IMR-90 (cell line): Measurements from ENCODE around the gene CHST6. TPM values are rescaled to one million over a fixed set of nuclear protein-coding genes. Genes with fewer than 3 reads are reported as not detected.

Experiments
- ATAC-seq: fragments of 200-7000 bp; cut with Tn5 transposase; 2 replicates; pipeline ENCODE4 v1.9.1; 2020; ENCODE audit warnings: low read depth, mild to moderate bottlenecking, moderate library complexity
- BruUV-seq: library from RNA; stranded (reverse); fragments of 400-500 nt; replicated peaks from 2 replicates; lab custom pipeline; 2021; lab: Mats Ljungman, UMichigan
- CTCF ChIA-PET: fragments of 300-600 bp; formaldehyde crosslinking; extraction: SDS; loops from one replicate; lab custom pipeline; 2021; ENCODE audit warnings: antibody characterized with exemption; lab: Yijun Ruan, JAX
- POLR2A ChIA-PET: fragments of 300-600 bp; sonication (Branson Sonifier 250); formaldehyde crosslinking; loops from one replicate; lab custom pipeline; 2022; ENCODE audit warnings: antibody characterized with exemption; ENCODE audit not compliant: unreplicated experiment; lab: Charles Lee
- DNase-seq: peaks from one replicate; pipeline ENCODE4 v3.0.0; 2013
- H2AFZ ChIP-seq: replicated peaks from 2 replicates; pipeline ENCODE3; 2013; ENCODE audit warnings: low read length, mild to moderate bottlenecking; ENCODE audit not compliant: poor library complexity
- H2AK5ac ChIP-seq: 2 replicates; pipeline ENCODE4 v1.6.1; 2013; ENCODE audit warnings: low read depth, low read length, inconsistent platforms
- H2AK9ac ChIP-seq: replicated peaks from 2 replicates; pipeline ENCODE3; 2013; ENCODE audit warnings: mild to moderate bottlenecking, low read depth, low read length, moderate library complexity; ENCODE audit not compliant: poor library complexity
- H2BK120ac ChIP-seq: 2 replicates; pipeline ENCODE4 v1.6.1; 2013; ENCODE audit warnings: low read depth, low read length, inconsistent platforms
- H2BK15ac ChIP-seq: 3 replicates; pipeline ENCODE4 v1.6.1; 2013; ENCODE audit warnings: low read depth, low read length, inconsistent platforms
- H2BK20ac ChIP-seq: 2 replicates; pipeline ENCODE4 v1.6.1; 2013; ENCODE audit warnings: low read depth, mild to moderate bottlenecking, inconsistent platforms, low read length, moderate library complexity
- H2BK5ac ChIP-seq: 2 replicates; pipeline ENCODE4 v1.6.1; 2013; ENCODE audit warnings: mild to moderate bottlenecking, low read depth, low read length, inconsistent platforms; ENCODE audit not compliant: poor library complexity, severe bottlenecking
- H3K14ac ChIP-seq: replicated peaks from 2 replicates; pipeline ENCODE4 v1.6.1; 2013; ENCODE audit warnings: low read depth, low read length, inconsistent platforms
- H3K18ac ChIP-seq: 2 replicates; pipeline ENCODE4 v1.6.1; 2013; ENCODE audit warnings: low read depth, low read length, control low read depth
- H3K23ac ChIP-seq: 2 replicates; pipeline ENCODE4 v1.6.1; 2013; ENCODE audit warnings: low read depth, low read length, inconsistent platforms
- H3K27ac ChIP-seq: 2 replicates; pipeline ENCODE4 v1.5.1; 2013; ENCODE audit warnings: mild to moderate bottlenecking, control low read depth, low read length; ENCODE audit not compliant: insufficient read depth
- H3K27me3 ChIP-seq: 2 replicates; pipeline ENCODE4 v1.6.1; 2013; ENCODE audit warnings: low read length; ENCODE audit not compliant: control insufficient read depth, insufficient read depth
- H3K36me3 ChIP-seq: 2 replicates; pipeline ENCODE4 v1.6.1; 2013; ENCODE audit warnings: low read length, mixed read lengths; ENCODE audit not compliant: control insufficient read depth, insufficient read depth
- H3K4ac ChIP-seq: 2 replicates; pipeline ENCODE4 v1.6.1; 2013; ENCODE audit warnings: low read depth, low read length, inconsistent platforms
- H3K4me1 ChIP-seq: 2 replicates; pipeline ENCODE4 v1.6.1; 2013; ENCODE audit warnings: low read length, mixed read lengths; ENCODE audit not compliant: control insufficient read depth, insufficient read depth
- H3K4me2 ChIP-seq: 2 replicates; pipeline ENCODE4 v1.6.1; 2013; ENCODE audit warnings: low read depth, mild to moderate bottlenecking, control low read depth, low read length, moderate library complexity
- H3K4me3 ChIP-seq: 2 replicates; pipeline ENCODE4 v1.5.1; 2013; ENCODE audit warnings: low read depth, mild to moderate bottlenecking, control low read depth, low read length, moderate library complexity; ENCODE audit not compliant: insufficient read depth
- H3K56ac ChIP-seq: 2 replicates; pipeline ENCODE4 v1.6.1; 2013; ENCODE audit warnings: low read length, inconsistent platforms; ENCODE audit not compliant: insufficient read depth; ENCODE audit errors: extremely low read depth
- H3K79me1 ChIP-seq, 2 experiments: 2 replicates each; pipeline ENCODE4 v1.6.1; 2013; ENCODE audit warnings: low read length in 2 of 2, inconsistent platforms in 1 of 2, low read depth in 1 of 2
- H3K9ac ChIP-seq: 2 replicates; pipeline ENCODE4 v1.6.1; 2013; ENCODE audit warnings: low read depth, low read length, control low read depth
- H3K9me1 ChIP-seq: 2 replicates; pipeline ENCODE4 v1.6.1; 2013; ENCODE audit warnings: low read length, inconsistent platforms; ENCODE audit not compliant: insufficient read depth
- H3K9me3 ChIP-seq: 2 replicates; pipeline ENCODE4 v1.6.1; 2013; ENCODE audit warnings: low read length; ENCODE audit not compliant: control insufficient read depth, insufficient read depth
- H4K20me1 ChIP-seq: 2 replicates; pipeline ENCODE4 v1.6.1; 2013; ENCODE audit warnings: low read length, inconsistent platforms; ENCODE audit not compliant: insufficient read depth
- H4K5ac ChIP-seq: 2 replicates; pipeline ENCODE4 v1.6.1; 2013; ENCODE audit warnings: mild to moderate bottlenecking, low read depth, low read length, control low read depth
- H4K8ac ChIP-seq, 2 experiments: 2 replicates each; pipeline ENCODE4 v1.6.1; 2013; ENCODE audit warnings: low read depth in 2 of 2, low read length in 2 of 2, control low read depth in 1 of 2, inconsistent platforms in 1 of 2
- H4K91ac ChIP-seq: 2 replicates; pipeline ENCODE4 v1.6.1; 2013; ENCODE audit warnings: low read depth, low read length, inconsistent platforms; ENCODE audit not compliant: insufficient read depth
- BHLHE40 ChIP-seq: fragments of 150-350 bp; IDR thresholded peaks from 2 replicates; pipeline ENCODE4 v1.6.1; 2016; ENCODE audit warnings: mild to moderate bottlenecking, low read depth, low read length
- CEBPB ChIP-seq: IDR thresholded peaks from 2 replicates; pipeline ENCODE4 v1.6.1; 2012; ENCODE audit warnings: low read depth, low read length, improper control_type of control experiment
- CHD1 ChIP-seq: IDR thresholded peaks from 2 replicates; pipeline ENCODE4 v1.6.1; 2012; ENCODE audit warnings: low read depth, low read length, improper control_type of control experiment
- FOS ChIP-seq: fragments of 150-350 bp; IDR thresholded peaks from 2 replicates; pipeline ENCODE4 v1.6.1; 2016; ENCODE audit warnings: low read depth, low read length
- MAFK ChIP-seq: IDR thresholded peaks from 2 replicates; pipeline ENCODE4 v1.6.1; 2012; ENCODE audit warnings: low read depth, low read length, improper control_type of control experiment
- MAZ ChIP-seq: IDR thresholded peaks from 2 replicates; pipeline ENCODE4 v1.6.1; 2012; ENCODE audit warnings: low read depth, mild to moderate bottlenecking, low read length, improper control_type of control experiment, moderate library complexity, borderline replicate concordance
- MXI1 ChIP-seq: IDR thresholded peaks from 2 replicates; pipeline ENCODE4 v1.6.1; 2012; ENCODE audit warnings: low read depth, mild to moderate bottlenecking, low read length, moderate library complexity, borderline replicate concordance
- NFE2L2 ChIP-seq: fragments of 150-350 bp; IDR thresholded peaks from 2 replicates; pipeline ENCODE4 v1.6.1; 2016; ENCODE audit warnings: low read depth, mild to moderate bottlenecking, low read length
- POLR2A ChIP-seq: IDR thresholded peaks from 2 replicates; pipeline ENCODE4 v1.6.1; 2012; ENCODE audit warnings: mild to moderate bottlenecking, low read depth, low read length
- RAD21 ChIP-seq: IDR thresholded peaks from 2 replicates; pipeline ENCODE4 v1.6.1; 2012; ENCODE audit warnings: low read length, improper control_type of control experiment
- RFX5 ChIP-seq: IDR thresholded peaks from 2 replicates; pipeline ENCODE4 v1.8.0; 2012; ENCODE audit warnings: low read depth, mild to moderate bottlenecking, low read length, moderate library complexity
- WGBS, 2 experiments: methylation state at CpG; one replicate each; pipeline versions ENCODE4 v1.1.5 to v1.1.7; 2013; ENCODE audit warnings: missing lambda C conversion rate in 2 of 2; ENCODE audit not compliant: insufficient read length in 1 of 2; ENCODE audit errors: extremely low coverage in 2 of 2; 5-methylcytosine and 5-hydroxymethylcytosine counted together
- dilution Hi-C: fragments of 300-500 bp; cut with HindIII; formaldehyde crosslinking; loops from one replicate; pipeline ENCODE4 v1.14.3; 2018; ENCODE audit warnings: low sequenced_read_pairs; ENCODE audit not compliant: unreplicated experiment
- in situ Hi-C: fragments of 300-500 bp; cut with MboI; formaldehyde crosslinking; loops from 3 replicates; pipeline ENCODE4 v1.14.3; 2019; ENCODE audit warnings: low sequenced_read_pairs, inconsistent platforms, mixed read lengths
- intact Hi-C: fragments of 100-400 bp; cut with micrococcal nuclease; formaldehyde crosslinking; loops from 2 replicates; pipeline ENCODE4 v1.10.0; 2022
- polyA plus RNA-seq, 3 experiments: library from polyadenylated mRNA; depleted of rRNA; stranded (reverse); fragments of >200 nt; gene quantifications; 2 replicates each; pipeline ENCODE4 v1.2.3, GENCODE V29; 2012; ENCODE audit warnings: low replicate concordance in 1 of 3
- total RNA-seq: library from RNA; depleted of rRNA; stranded (reverse); fragments of >200 nt; gene quantifications from 2 replicates; pipeline ENCODE4 v1.2.3, GENCODE V29; 2012
- TF ChIP-seq, protein P1 (sequence below): fragments of 150-350 bp; IDR thresholded peaks from 2 replicates; pipeline ENCODE4 v1.6.1; 2016; ENCODE audit warnings: low read depth, mild to moderate bottlenecking, low read length, moderate library complexity, borderline replicate concordance
- TF ChIP-seq, protein P2 (sequence below): conservative IDR thresholded peaks from 2 replicates; pipeline ENCODE4 v1.5.1; 2012; ENCODE audit warnings: mild to moderate bottlenecking, low read depth, low read length, improper control_type of control experiment
- TF ChIP-seq, protein P3 (sequence below): fragments of 150-350 bp; IDR thresholded peaks from 2 replicates; pipeline ENCODE4 v1.6.1; 2017; ENCODE audit warnings: mild to moderate bottlenecking, antibody characterized with exemption, low read length, low read depth

Gene CHST6
- total and polyA plus RNA-seq, 2 of the 4 experiments (the other 2 are of a cell fraction), result under 0.01 to 0.12 TPM

DNA sequence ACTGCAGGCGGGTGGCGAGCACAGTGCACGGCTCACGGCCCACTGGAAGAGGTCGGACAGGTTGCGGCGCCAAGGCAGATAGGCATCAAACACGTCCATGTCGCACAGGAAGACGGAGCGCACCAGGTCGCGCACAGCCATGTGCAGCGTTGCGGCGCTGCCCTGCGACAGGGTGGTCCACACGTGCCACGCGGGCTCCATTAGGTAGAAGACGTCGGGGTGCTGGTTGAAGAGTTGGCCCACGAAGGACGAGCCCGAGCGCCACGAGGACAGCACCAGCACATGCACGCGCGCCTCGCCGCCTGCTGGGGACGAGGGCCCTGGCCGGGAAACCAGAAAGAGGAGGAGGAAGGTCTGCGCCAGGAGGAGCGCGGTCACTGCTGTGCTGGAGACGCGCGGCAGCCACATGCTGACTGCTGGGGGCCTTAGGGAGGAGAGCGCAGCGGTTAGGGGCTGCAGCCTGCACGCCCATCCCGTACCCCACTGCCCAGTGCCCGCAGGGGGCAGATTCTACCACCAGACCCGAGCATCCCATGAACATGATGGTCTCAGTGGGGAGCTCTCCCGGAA lies 15.7 kb downstream of the CHST6 start:
- Histone ChIP-seq H3K27me3 (peaks cover 20% of the 10 kb centered on the region), H2BK5ac (no peak overlapping the region), H2AK5ac (no peak overlapping the region), H3K14ac (no peak overlapping the region), H3K56ac (no peak overlapping the region), H3K4me2 (no peak overlapping the region), H4K8ac (no peak overlapping the region), H2AFZ (no peak overlapping the region), H3K9me3 (no peaks in the 10 kb centered on the region), H4K5ac (no peak overlapping the region), H3K79me1 (no peaks in the 10 kb centered on the region), H4K91ac (no peak overlapping the region), H3K4me3 (no peak overlapping the region), H2AK9ac (no peak overlapping the region), H3K23ac (no peak overlapping the region), H2BK120ac (no peak overlapping the region), H2BK15ac (no peak overlapping the region), H3K4me1 (no peaks in the 10 kb centered on the region), H4K20me1 (no peaks in the 10 kb centered on the region), H3K36me3 (no peaks in the 10 kb centered on the region), H3K18ac (no peak overlapping the region), H3K9ac (no peak overlapping the region), H3K9me1 (no peaks in the 10 kb centered on the region), H3K27ac (no peak overlapping the region), H3K4ac (no peak overlapping the region), H2BK20ac (no peak overlapping the region)
- CTCF ChIA-PET, result no interaction called here
- POLR2A ChIA-PET, result no interaction called here
- dilution Hi-C loops, result no loop called here
- intact Hi-C loops, result no loop called here
- TF ChIP-seq, protein P1, sequence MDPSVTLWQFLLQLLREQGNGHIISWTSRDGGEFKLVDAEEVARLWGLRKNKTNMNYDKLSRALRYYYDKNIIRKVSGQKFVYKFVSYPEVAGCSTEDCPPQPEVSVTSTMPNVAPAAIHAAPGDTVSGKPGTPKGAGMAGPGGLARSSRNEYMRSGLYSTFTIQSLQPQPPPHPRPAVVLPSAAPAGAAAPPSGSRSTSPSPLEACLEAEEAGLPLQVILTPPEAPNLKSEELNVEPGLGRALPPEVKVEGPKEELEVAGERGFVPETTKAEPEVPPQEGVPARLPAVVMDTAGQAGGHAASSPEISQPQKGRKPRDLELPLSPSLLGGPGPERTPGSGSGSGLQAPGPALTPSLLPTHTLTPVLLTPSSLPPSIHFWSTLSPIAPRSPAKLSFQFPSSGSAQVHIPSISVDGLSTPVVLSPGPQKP, result no peak
- TF ChIP-seq RAD21, result no peak
- no peak for TF ChIP-seq MXI1
- no peak for TF ChIP-seq CHD1
- TF ChIP-seq FOS, result no peak
- TF ChIP-seq MAZ, result no peak
- TF ChIP-seq CEBPB, result no peak
- no peak for TF ChIP-seq BHLHE40
- TF ChIP-seq, protein P2, sequence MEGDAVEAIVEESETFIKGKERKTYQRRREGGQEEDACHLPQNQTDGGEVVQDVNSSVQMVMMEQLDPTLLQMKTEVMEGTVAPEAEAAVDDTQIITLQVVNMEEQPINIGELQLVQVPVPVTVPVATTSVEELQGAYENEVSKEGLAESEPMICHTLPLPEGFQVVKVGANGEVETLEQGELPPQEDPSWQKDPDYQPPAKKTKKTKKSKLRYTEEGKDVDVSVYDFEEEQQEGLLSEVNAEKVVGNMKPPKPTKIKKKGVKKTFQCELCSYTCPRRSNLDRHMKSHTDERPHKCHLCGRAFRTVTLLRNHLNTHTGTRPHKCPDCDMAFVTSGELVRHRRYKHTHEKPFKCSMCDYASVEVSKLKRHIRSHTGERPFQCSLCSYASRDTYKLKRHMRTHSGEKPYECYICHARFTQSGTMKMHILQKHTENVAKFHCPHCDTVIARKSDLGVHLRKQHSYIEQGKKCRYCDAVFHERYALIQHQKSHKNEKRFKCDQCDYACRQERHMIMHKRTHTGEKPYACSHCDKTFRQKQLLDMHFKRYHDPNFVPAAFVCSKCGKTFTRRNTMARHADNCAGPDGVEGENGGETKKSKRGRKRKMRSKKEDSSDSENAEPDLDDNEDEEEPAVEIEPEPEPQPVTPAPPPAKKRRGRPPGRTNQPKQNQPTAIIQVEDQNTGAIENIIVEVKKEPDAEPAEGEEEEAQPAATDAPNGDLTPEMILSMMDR, result no peak
- no peak for TF ChIP-seq NFE2L2
- no peak for TF ChIP-seq RFX5
- TF ChIP-seq, protein P3, sequence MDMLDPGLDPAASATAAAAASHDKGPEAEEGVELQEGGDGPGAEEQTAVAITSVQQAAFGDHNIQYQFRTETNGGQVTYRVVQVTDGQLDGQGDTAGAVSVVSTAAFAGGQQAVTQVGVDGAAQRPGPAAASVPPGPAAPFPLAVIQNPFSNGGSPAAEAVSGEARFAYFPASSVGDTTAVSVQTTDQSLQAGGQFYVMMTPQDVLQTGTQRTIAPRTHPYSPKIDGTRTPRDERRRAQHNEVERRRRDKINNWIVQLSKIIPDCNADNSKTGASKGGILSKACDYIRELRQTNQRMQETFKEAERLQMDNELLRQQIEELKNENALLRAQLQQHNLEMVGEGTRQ, result no peak
- no peak for TF ChIP-seq MAFK
- no peak for TF ChIP-seq POLR2A
- ATAC-seq (no peak), DNase-seq (no peak)
- BruUV-seq, result no TSS peak
- in situ Hi-C loops, result no loop called here
- WGBS, 2 experiments, result 94% methylated on average over 30 of the region's 47 CpGs; no CpG with 5 or more reads in 1 of the 2 experiments
